DND-41 (cell line): ENCODE measurements around the gene ERMAP.

Experiments
- EZH2 ChIP-seq: IDR thresholded peaks from 3 replicates; pipeline ENCODE4 v1.6.1; 2012; ENCODE audit warnings: borderline replicate concordance, low read depth, mild to moderate bottlenecking, moderate library complexity, low read length, inconsistent platforms; ENCODE audit not compliant: severe bottlenecking
- TF ChIP-seq, protein P1 (sequence below): IDR thresholded peaks from 2 replicates; pipeline ENCODE4 v1.5.1; 2012; ENCODE audit warnings: borderline replicate concordance, low read length, moderate library complexity, mild to moderate bottlenecking; ENCODE audit not compliant: poor library complexity, severe bottlenecking; ENCODE audit errors: extremely low read depth

DNA sequence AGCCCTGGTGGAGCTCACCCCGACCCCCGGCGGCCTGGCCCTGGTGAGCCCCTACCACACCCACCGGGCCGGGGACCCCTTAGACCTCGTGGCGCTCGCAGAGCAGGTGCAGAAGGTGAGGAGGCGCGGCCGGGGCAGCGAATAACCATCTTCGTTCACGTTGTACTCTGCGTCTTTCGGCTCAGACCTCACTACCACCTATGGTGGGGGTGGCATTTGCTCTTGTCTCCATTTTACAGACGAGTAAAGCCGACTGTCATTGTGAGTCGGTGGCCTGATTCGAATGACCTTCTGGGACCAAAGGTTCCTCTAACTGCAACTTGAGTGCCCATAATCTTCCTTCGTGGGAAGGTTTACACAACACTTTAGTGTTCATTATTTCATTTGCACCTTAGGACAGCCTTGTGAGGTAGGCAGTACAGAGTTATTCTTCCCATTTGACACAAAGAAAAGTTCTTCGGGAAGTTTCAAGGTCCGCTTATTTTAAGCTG lies 49.4 kb upstream of the ERMAP start:
- TF ChIP-seq, protein P1, sequence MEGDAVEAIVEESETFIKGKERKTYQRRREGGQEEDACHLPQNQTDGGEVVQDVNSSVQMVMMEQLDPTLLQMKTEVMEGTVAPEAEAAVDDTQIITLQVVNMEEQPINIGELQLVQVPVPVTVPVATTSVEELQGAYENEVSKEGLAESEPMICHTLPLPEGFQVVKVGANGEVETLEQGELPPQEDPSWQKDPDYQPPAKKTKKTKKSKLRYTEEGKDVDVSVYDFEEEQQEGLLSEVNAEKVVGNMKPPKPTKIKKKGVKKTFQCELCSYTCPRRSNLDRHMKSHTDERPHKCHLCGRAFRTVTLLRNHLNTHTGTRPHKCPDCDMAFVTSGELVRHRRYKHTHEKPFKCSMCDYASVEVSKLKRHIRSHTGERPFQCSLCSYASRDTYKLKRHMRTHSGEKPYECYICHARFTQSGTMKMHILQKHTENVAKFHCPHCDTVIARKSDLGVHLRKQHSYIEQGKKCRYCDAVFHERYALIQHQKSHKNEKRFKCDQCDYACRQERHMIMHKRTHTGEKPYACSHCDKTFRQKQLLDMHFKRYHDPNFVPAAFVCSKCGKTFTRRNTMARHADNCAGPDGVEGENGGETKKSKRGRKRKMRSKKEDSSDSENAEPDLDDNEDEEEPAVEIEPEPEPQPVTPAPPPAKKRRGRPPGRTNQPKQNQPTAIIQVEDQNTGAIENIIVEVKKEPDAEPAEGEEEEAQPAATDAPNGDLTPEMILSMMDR, result no peak
- TF ChIP-seq EZH2, result no peak
